IPS DF 4.7 (cell line): ENCODE measurements around the gene IQCE.

Experiments
- DNase-seq: peaks from one replicate; pipeline ENCODE4 v3.0.0-alpha.2; 2013; ENCODE audit warnings: low spot score; ENCODE audit errors: extremely low read depth

The IQCE gene

GRCh38 chr7:2633538-2634266, 74.9 kb downstream of the IQCE start:
- no peak for DNase-seq

GRCh38 chr7:2634267-2635145, 75.7 kb downstream of the IQCE start:
- no peak for DNase-seq

DNA sequence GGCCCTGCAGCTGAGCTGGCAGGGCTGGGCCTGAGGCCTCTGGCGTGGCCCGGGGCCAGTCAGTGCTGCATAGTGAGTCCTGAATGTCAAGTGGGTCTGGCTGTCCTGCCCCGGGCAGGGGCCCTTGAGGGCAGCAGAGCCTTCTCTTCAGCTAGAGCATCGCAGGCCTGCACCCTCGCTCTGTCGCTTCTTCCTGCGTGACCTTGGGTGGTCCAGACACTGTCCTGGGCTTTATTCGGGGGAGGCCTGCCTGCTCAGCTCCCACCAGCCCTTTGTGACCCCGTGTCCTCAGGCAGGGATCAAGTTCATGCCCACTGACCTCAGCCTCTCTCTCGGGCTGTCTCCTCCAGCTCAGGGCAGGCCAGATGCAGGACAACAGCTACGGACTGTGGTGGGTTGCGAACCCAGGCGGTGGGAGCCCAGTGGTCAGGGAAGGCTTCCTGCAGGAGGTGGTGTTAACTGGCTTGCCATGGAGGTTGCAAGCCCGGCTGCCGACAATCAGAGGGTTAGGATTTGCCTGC, 76.4 kb downstream of the IQCE start:
- DNase-seq = no peak

DNA sequence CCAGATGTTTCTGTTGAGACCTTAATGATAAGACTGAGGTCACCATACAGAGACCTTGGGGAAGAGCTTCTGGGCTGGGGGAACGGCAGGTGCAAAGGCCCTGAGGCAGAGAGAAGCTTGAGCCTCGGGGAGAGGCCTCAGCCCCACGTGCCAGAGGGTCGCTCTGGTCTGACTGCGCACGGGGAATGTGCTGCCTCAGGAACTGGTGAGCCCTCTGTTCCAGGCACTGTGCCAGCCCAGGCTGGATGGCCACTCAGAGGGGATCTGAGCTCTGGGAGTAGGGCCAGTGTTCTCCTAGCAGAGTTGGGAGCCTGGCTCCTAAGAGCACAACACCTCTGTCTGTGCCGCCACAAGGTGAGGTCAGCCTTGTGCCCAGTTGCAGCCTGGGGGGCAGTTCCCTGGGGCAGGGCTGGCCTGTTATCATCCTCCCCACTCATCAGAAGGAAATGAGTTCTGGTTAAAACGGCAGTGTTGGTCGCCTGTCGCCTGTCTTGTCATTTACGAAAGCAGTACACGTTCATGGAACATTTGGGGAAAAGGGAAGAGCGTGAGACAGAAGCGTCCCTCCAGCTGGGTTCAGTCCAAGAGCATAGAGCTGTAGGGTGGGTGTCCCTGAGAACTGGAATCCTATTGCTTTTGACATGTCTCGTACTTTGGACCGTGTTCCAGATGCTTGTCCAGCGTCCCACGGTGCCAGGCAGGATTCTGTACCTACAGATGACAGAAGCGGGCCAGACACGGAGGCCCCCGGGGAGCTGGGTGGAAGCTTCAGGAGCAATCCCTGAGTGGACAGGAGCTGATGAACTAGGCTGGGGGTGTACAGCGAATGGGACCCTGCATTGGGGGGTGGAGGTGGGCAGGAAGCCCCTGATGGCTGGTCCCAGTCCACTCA, 77.3 kb downstream of the IQCE start:
- DNase-seq = no peak

DNA sequence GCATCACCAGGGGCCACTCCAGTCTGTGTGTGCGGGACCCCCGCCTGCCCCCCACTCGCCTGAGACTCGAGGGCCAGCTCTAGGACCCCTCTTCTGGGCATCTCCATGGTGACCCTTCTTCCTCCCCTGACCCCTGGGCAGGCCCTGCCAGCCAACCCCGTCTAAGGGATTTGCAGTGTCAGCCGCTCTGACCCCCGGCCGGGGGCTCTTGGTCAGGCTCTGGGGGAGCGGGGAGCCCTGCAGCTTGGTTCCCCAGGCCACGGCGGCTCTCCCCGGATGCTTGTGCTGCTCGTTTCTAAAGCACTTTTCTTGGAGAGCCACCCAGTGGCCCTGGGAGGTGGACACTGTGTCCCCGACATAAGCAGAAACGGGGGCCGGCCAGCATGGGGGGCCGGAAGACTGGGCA, 78.3 kb downstream of the IQCE start:
- no peak for DNase-seq

- DNase-seq = no peak
Measured at GRCh38 chr7:2637505-2638223, 78.9 kb downstream of the IQCE start.

GRCh38 chr7:2638224-2638991, 79.6 kb downstream of the IQCE start:
- no peak for DNase-seq

DNA sequence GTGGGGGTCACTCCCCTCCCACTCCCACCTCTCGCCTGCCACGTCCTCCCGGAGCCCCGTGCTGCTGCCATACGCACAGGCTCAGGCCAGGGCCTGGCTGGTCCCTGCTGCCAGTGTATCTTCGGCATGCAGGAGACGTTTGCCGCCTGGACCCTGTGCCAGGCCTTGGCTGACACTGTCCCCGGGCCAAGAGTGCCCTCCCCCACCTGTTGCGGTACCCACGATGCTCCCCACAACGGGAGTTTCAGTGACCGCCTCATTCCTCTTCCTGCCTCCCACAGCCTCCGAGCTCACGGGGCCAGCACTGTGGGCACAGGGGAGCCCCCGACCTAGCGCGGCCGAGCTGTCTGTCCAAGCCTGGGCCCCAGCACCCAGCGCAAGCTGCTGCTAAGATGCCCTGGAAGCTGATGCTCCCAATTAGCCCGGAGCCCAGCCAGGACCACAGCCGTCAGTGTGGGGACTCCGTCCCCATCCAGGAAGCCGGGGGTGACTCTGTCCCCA, 80.5 kb downstream of the IQCE start:
- no peak for DNase-seq

DNA sequence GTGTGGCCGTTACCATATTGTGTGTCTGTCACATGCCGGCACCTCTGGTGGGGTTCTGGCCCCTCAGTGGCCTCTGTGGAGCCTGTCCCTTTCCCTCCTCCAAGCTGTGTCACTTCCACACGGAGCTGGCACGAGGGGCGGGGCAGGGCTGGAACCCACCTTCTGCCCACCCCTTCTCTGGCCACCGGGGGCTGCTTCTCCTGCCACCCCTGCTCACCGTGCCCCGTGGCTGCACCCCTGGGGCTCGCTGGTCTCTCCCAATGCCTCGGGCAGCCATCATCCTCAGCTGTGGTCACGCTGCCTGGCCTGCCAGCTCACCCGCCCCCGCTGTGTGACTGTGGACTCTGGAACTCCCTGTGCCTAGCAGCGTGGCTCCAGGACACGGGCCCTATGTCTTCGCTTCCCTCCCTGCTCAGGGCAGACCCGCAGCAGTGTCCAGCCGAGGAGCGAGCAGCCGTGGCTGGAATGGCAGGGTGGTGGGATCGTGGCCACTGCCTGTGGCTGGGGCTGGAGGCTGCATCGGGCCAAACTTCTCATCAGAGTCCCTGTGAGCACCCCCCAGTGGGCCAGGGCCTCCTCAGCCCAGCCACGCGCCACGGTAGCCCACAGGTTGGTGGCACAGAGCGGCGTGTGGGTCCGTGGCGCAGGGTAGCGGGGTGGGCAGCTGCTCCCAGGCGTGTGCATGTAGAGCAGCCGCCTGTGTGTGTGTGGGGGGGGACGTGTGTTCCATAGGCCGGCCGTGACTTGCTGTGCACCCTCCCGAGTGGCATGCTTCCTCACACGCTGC, 81.1 kb downstream of the IQCE start:
- DNase-seq = no peak

DNA sequence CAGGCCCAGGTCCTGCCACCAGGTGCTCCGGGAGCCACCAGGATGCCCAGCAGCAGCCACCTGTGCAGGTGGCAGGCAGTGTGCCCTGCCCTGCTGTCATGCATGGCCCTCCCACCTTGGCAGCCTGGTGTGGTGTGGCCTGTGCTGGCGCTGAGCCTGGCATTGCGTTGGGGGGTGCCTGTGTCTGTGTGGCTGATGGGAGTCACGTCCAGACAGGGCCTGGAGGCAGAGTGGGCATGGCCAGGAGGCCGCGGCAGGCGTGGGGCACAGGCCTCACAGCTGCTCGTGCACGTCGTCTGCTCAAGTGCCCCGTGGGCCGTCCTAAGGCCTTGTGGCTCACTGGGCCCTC, 81.7 kb downstream of the IQCE start:
- DNase-seq = no peak

DNA sequence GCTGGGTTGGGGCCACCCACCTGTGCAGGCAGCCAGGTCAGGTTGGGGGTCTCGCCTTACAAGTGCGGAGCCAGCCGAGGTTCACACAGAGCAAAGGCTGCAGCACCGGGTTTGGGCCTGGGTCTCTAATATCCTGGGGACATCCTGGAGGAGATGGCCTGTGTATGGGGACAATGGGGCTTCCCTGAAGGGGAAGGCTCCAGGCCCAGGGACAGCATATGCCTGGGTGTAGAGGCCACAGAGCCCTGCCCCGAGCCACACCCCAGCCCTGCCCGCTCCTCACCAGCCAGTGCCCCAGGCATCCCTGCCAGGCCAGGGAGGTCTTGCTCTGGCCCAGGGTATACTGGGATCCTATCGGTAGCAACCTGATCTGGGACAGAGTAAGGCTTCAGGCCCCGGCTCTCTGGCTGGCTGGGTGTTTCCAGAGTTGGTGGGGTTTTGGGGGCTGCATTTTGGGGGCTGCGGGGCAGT, 82.1 kb downstream of the IQCE start:
- DNase-seq = no peak

- no peak for DNase-seq
Measured at GRCh38 chr7:2641406-2642393, 82.9 kb downstream of the IQCE start.

DNA sequence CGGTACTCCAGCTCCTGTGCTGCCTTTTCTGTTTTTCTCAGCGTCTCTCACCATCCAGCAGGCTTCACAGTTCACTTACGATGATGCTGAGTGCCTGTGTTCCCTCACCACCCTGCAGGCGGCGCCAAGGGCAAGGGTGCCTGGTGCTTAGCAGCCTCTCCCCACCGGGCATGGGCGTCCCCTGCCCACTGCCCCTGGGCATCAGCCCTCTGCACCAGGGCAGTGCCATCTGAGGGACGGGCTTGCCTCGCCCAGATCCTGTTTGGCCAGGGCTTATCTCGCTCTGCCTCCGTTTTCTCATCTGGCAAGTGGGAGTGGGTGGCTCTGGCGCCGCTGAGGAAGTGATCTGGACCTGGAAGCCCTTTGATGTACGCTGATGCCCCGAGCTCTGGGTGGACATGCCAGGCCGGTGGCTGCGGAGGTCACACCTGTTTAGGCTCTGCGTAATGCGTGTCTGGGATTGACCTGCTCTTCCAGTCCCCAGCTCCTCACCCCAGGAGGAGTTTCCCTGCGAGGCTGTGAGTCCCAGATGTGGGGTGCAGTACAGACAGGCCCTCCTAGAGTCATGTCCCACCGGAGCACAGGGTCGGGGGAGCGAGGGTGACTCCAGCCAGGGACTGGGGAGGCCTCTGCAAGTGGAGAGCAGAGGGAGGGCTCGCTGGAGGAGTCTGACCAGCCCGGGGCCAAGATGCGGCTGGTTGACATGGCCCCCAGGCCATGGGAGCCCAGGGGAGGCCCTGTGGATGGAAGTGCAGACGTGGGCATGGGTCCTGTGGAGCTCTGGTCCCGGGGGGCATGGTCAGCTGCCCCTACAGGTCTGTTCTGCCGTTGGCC, 84.8 kb downstream of the IQCE start:
- no peak for DNase-seq

DNA sequence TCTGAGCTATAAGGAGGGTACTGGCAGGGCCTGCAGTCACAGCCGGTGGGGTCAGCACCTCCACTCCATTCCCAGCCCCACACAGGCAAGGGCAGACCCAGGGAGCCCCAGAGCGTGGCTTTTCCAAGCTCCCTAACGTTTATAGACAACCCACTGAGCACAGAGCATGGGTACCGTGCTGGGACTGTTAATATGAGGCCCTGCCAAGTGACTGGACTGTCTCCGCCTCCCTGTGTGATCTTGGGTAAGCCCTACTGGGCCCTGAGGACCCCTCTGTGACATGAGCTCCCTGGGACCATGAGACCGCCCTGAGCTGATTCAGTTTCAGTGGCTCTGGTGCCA, 85.4 kb downstream of the IQCE start:
- no peak for DNase-seq

DNA sequence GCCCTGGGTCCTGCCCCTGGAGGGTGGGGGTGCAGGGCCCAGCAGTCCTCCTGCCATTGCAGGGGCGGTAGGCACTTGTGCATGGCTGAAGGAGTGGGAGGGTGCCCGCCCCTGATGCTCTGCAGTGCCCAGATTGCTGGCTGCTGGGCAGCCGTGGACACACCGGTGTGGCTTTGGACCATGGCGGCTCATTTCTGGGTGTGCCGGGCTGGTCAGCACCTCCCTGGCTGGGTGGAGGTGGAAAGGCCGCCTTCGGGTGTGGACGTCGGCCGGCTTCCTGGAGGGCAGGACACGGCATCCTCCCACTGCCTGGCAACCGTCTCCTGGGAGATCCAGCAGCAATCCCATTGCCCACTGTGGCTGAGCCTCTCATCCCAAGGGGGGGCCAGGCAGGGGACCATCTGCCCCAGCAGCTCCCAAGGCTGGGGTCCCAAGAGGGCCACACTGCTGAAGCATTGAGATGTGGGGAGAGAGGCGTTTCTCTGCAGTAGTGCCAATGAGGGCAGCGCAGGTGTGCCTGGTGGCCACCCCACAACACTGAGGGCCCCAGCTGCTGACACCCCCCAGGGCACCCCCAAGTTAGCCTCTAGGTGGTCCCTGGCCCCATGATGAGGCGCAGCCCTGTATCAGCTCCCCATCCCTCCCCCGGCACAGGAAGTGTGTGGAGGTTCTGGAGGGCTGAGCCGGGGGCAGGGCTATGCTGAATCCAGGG, 85.9 kb downstream of the IQCE start:
- no peak for DNase-seq

DNA sequence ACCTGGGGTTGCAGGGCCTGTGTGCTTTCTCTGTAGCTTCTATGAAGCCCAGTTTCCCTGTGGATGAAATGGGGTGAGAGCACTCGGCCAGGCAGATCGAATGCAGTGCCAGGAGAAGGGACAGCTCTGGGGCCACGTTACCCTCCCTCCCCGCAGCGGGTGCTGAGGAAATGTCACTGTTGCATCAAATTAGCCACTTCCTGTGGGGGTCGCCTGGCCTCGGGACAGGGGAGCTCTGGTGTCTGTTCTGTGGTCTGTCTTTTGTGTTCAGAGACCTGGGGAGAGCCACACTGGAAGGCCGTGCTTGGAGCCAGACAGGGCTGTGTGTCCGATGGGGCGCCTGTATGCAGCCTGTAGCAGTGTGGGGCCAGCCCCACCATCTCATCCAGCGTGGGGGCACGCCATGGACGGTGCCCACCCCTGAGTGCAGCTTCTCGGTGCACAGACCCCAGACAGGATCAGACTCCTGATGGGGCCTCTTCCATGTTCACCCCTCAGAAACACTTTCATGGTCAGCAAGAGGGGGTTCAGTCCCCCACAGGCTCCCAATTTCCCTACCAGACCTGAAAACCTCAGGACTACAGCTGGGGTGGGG, 86.6 kb downstream of the IQCE start:
- no peak for DNase-seq
